DOHH2 (cell line): ENCODE results near the gene BAIAP2L1.

Source experiments
- EZH2phosphoT487 ChIP-seq: fragments of 200-600 bp; sonication (generic); IDR thresholded peaks from 2 replicates; pipeline ENCODE4 v1.6.1; 2017; ENCODE audit warnings: borderline replicate concordance, mild to moderate bottlenecking, antibody characterized with exemption, low read length, moderate library complexity, mixed read lengths
- TF ChIP-seq, protein P1 (sequence below): fragments of 200-600 bp; sonication (generic); IDR thresholded peaks from one replicate; pipeline ENCODE4 v1.5.1; 2014; ENCODE audit warnings: antibody characterized with exemption, mild to moderate bottlenecking, low read depth, low read length; ENCODE audit not compliant: poor library complexity, severe bottlenecking

GRCh38 chr7:98366562-98366938, 34.3 kb downstream of the BAIAP2L1 start:
- TF ChIP-seq EZH2phosphoT487: no peak
- TF ChIP-seq, protein P1, sequence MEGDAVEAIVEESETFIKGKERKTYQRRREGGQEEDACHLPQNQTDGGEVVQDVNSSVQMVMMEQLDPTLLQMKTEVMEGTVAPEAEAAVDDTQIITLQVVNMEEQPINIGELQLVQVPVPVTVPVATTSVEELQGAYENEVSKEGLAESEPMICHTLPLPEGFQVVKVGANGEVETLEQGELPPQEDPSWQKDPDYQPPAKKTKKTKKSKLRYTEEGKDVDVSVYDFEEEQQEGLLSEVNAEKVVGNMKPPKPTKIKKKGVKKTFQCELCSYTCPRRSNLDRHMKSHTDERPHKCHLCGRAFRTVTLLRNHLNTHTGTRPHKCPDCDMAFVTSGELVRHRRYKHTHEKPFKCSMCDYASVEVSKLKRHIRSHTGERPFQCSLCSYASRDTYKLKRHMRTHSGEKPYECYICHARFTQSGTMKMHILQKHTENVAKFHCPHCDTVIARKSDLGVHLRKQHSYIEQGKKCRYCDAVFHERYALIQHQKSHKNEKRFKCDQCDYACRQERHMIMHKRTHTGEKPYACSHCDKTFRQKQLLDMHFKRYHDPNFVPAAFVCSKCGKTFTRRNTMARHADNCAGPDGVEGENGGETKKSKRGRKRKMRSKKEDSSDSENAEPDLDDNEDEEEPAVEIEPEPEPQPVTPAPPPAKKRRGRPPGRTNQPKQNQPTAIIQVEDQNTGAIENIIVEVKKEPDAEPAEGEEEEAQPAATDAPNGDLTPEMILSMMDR: no peak
